Measurements from ENCODE around the gene ENAH. TPM values are rescaled to one million over a fixed set of nuclear protein-coding genes. Genes with fewer than 3 reads are reported as not detected.

Gene ENAH
- total and polyA plus RNA-seq, 2 donors (not counting 1 experiment from before 2014, with no cell fraction given), result 1.3 to 1.6 TPM

DNA sequence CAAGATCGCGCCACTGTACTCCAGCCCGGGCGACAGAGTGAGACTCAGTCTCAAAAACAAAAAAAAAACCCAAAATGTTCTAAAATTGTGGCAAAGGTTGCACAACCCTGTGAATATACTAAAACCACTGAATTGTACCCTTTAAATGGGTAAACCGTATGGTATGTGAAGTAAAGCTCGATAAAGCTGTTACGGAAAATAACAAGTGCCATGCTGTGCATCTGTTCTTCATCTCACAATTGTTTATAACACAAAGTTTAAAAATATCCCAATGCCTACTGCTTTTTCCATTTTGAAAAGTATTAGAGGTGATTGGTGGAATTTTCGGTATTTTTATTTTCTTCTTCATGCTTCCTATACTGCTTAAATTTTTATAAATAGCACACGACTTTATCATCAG is 111.5 kb downstream of the ENAH start:
- no peaks in the 10 kb centered on the region for H3K79me2 ChIP-seq (ENCODE audit: control insufficient read depth, insufficient read depth, low read length)
- ChIA-PET POLR2A (no interaction called here), CTCF (no interaction called here)
- Mint-ChIP-seq H3K9me3 (ENCODE audit: insufficient read depth) (no peaks in the 10 kb centered on the region), H3K4me1 (peaks cover 10% of the 10 kb centered on the region), H3K4me3 (no peak overlapping the region), H3K27ac (no peak overlapping the region), H3K27me3 (peaks cover 3% of the 10 kb centered on the region)
- no peak overlapping the region for H3K27ac ChIP-seq (ENCODE audit: low read length in 2 of 2)
- TF ChIP-seq EZH2 (IDR thresholded peaks at IDR 0.05; ENCODE audit: borderline replicate concordance, insufficient read depth, low read depth, low read length, poor library complexity, severe bottlenecking), result no peak
- TF ChIP-seq, protein P1, sequence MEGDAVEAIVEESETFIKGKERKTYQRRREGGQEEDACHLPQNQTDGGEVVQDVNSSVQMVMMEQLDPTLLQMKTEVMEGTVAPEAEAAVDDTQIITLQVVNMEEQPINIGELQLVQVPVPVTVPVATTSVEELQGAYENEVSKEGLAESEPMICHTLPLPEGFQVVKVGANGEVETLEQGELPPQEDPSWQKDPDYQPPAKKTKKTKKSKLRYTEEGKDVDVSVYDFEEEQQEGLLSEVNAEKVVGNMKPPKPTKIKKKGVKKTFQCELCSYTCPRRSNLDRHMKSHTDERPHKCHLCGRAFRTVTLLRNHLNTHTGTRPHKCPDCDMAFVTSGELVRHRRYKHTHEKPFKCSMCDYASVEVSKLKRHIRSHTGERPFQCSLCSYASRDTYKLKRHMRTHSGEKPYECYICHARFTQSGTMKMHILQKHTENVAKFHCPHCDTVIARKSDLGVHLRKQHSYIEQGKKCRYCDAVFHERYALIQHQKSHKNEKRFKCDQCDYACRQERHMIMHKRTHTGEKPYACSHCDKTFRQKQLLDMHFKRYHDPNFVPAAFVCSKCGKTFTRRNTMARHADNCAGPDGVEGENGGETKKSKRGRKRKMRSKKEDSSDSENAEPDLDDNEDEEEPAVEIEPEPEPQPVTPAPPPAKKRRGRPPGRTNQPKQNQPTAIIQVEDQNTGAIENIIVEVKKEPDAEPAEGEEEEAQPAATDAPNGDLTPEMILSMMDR (IDR thresholded peaks at IDR 0.05), result no peak
- no peaks in the 10 kb centered on the region for H4K20me1 ChIP-seq (ENCODE audit: control insufficient read depth, insufficient read depth, low read length, poor library complexity, severe bottlenecking)
- whole genome bisulfite sequencing (ENCODE audit: insufficient coverage), result no CpG with 5 or more reads among the region's 9 CpGs
- no peaks in the 10 kb centered on the region for H3K27me3 ChIP-seq (replicated peaks in 1 of 4; ENCODE audit: control extremely low read depth in 1 of 4, control insufficient read depth in 3 of 4, insufficient read depth in 4 of 4, low read length in 3 of 4)
- H3K4me3 ChIP-seq (ENCODE audit: control extremely low read depth in 1 of 5, extremely low read depth in 1 of 5, insufficient read depth in 1 of 5, low read depth in 2 of 5, low read length in 4 of 5), result no peak overlapping the region
- H3K9me3 ChIP-seq (ENCODE audit: control extremely low read depth in 1 of 3, control insufficient read depth in 2 of 3, insufficient read depth in 1 of 3, low read length in 2 of 3), result no peaks in the 10 kb centered on the region
- H2AFZ ChIP-seq (ENCODE audit: insufficient read depth, low read depth, low read length, poor library complexity, severe bottlenecking), result no peak overlapping the region
- H3K9ac ChIP-seq (ENCODE audit: low read length), result no peak overlapping the region
- H3K4me1 ChIP-seq (ENCODE audit: control insufficient read depth in 2 of 2, insufficient read depth in 2 of 2, low read length in 2 of 2), result peaks cover 5 to 15% of the 10 kb centered on the region in 2 donors
- no peak for ATAC-seq (ENCODE audit: low read depth)
- H3K36me3 ChIP-seq (replicated peaks in 1 of 2; ENCODE audit: control extremely low read depth in 1 of 2, control insufficient read depth in 1 of 2, extremely low read depth in 1 of 2, insufficient read depth in 2 of 2, low read length in 1 of 2), result no peaks in the 10 kb centered on the region
- DNase-seq, result no peak
- intact Hi-C loops (cut with micrococcal nuclease), result loop anchor here (10.0 kb wide), 1 partner anchor 113 kb away; the partner anchor contains the start of gene ENAH
- no peak overlapping the region for H3K4me2 ChIP-seq (replicated peaks; ENCODE audit: low read depth, low read length, poor library complexity, severe bottlenecking)

DNA sequence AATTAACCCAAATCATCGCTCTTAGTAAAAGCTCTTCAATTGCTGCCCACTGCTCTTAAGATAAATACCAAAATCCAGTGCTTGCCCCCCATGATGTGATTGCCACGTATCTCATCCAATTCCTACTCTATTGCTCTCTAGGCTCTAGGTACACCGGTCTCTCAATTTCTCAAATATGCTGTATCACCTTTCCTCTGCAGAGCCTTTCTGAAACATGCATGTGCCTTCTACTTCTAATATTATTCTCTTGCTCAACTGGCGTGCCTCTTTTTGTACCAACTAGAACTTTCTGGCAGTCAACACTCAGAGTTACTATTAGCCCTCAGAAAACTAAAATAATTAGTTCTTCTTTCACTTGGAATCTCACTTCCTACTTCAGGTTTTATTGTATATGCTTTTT is 113.3 kb downstream of the ENAH start:
- Mint-ChIP-seq H3K4me1 (peaks cover 10% of the 10 kb centered on the region), H3K4me3 (no peak overlapping the region), H3K27ac (no peak overlapping the region), H3K27me3 (peaks cover 9% of the 10 kb centered on the region), H3K9me3 (ENCODE audit: insufficient read depth) (no peaks in the 10 kb centered on the region)
- no peak overlapping the region for H3K9ac ChIP-seq (ENCODE audit: low read length)
- H3K79me2 ChIP-seq (ENCODE audit: control insufficient read depth, insufficient read depth, low read length), result no peaks in the 10 kb centered on the region
- no peak overlapping the region for H3K4me3 ChIP-seq (ENCODE audit: control extremely low read depth in 1 of 5, extremely low read depth in 1 of 5, insufficient read depth in 1 of 5, low read depth in 2 of 5, low read length in 4 of 5)
- peaks cover 5 to 15% of the 10 kb centered on the region in 2 donors for H3K4me1 ChIP-seq (ENCODE audit: control insufficient read depth in 2 of 2, insufficient read depth in 2 of 2, low read length in 2 of 2)
- no peak for ATAC-seq (ENCODE audit: low read depth)
- 94% methylated on average over 3 of the region's 4 CpGs for WGBS (ENCODE audit: insufficient coverage)
- CTCF ChIA-PET, result no interaction called here
- no peak for TF ChIP-seq EZH2 (IDR thresholded peaks at IDR 0.05; ENCODE audit: borderline replicate concordance, insufficient read depth, low read depth, low read length, poor library complexity, severe bottlenecking)
- TF ChIP-seq, protein P1 (IDR thresholded peaks at IDR 0.05), result no peak
- peak overlapping the region; percentile 19 for H3K4me2 ChIP-seq (replicated peaks; ENCODE audit: low read depth, low read length, poor library complexity, severe bottlenecking)
- no peaks in the 10 kb centered on the region for H3K27me3 ChIP-seq (replicated peaks in 1 of 4; ENCODE audit: control extremely low read depth in 1 of 4, control insufficient read depth in 3 of 4, insufficient read depth in 4 of 4, low read length in 3 of 4)
- H2AFZ ChIP-seq (ENCODE audit: insufficient read depth, low read depth, low read length, poor library complexity, severe bottlenecking), result no peak overlapping the region
- POLR2A ChIA-PET, result no interaction called here
- no peaks in the 10 kb centered on the region for H4K20me1 ChIP-seq (ENCODE audit: control insufficient read depth, insufficient read depth, low read length, poor library complexity, severe bottlenecking)
- DNase-seq, result no peak
- intact Hi-C loops (cut with micrococcal nuclease), result no loop called here
- no peaks in the 10 kb centered on the region for H3K9me3 ChIP-seq (ENCODE audit: control extremely low read depth in 1 of 3, control insufficient read depth in 2 of 3, insufficient read depth in 1 of 3, low read length in 2 of 3)
- H3K27ac ChIP-seq (ENCODE audit: low read length in 2 of 2), result no peak overlapping the region
- no peaks in the 10 kb centered on the region for H3K36me3 ChIP-seq (replicated peaks in 1 of 2; ENCODE audit: control extremely low read depth in 1 of 2, control insufficient read depth in 1 of 2, extremely low read depth in 1 of 2, insufficient read depth in 2 of 2, low read length in 1 of 2)

Measured in B cell (primary cell).